Activated gamma-delta T cell treated with anti-CD3 and anti-CD28 coated beads, Interleukin-2, amount 50 U/mL, for 16 hours (primary cell): ENCODE measurements around the gene MALRD1.

Experiments
- DNase-seq: peaks from one replicate; pipeline ENCODE4 v3.0.0-alpha.2; 2020; ENCODE audit warnings: low read depth

MALRD1 gene

GRCh38 chr10:19226025-19226424 is 177.4 kb downstream of the MALRD1 start:
- DNase-seq = no peak

- no peak for DNase-seq
Measured at GRCh38 chr10:19231034-19231433, 182.4 kb downstream of the MALRD1 start.

- DNase-seq = no peak
Measured at GRCh38 chr10:19245889-19246752, 197.5 kb downstream of the MALRD1 start.

- DNase-seq = no peak
Measured at GRCh38 chr10:19247843-19248242, 199.2 kb downstream of the MALRD1 start.

- DNase-seq = no peak
Measured at GRCh38 chr10:19250546-19250945, 201.9 kb downstream of the MALRD1 start.

- DNase-seq = no peak
Measured at GRCh38 chr10:19252531-19252930, 203.9 kb downstream of the MALRD1 start.

- no peak for DNase-seq
Measured at GRCh38 chr10:19256331-19256730, 207.7 kb downstream of the MALRD1 start.

GRCh38 chr10:19263262-19263661 is 214.7 kb downstream of the MALRD1 start:
- no peak for DNase-seq

GRCh38 chr10:19283285-19283684 is 234.7 kb downstream of the MALRD1 start:
- no peak for DNase-seq

- no peak for DNase-seq
Measured at GRCh38 chr10:19283786-19284185, 235.2 kb downstream of the MALRD1 start.

GRCh38 chr10:19290770-19291169 is 242.2 kb downstream of the MALRD1 start:
- no peak for DNase-seq

- DNase-seq = no peak
Measured at GRCh38 chr10:19294233-19294632, 245.6 kb downstream of the MALRD1 start.

GRCh38 chr10:19299645-19300044 is 251.0 kb downstream of the MALRD1 start:
- DNase-seq = no peak

GRCh38 chr10:19302117-19302516 is 253.5 kb downstream of the MALRD1 start:
- no peak for DNase-seq

- DNase-seq = no peak
Measured at GRCh38 chr10:19310066-19310465, 261.5 kb downstream of the MALRD1 start.

GRCh38 chr10:19316204-19316870 is 267.7 kb downstream of the MALRD1 start:
- DNase-seq = no peak

- DNase-seq = no peak
Measured at GRCh38 chr10:19317952-19318351, 269.4 kb downstream of the MALRD1 start.

- no peak for DNase-seq
Measured at GRCh38 chr10:19325581-19325980, 277.0 kb downstream of the MALRD1 start.

- DNase-seq = no peak
Measured at GRCh38 chr10:19328582-19328981, 280.0 kb downstream of the MALRD1 start.

GRCh38 chr10:19329475-19329874 is 280.9 kb downstream of the MALRD1 start:
- DNase-seq = no peak

- DNase-seq = no peak
Measured at GRCh38 chr10:19332304-19332703, 283.7 kb downstream of the MALRD1 start.

GRCh38 chr10:19333631-19334030 is 285.0 kb downstream of the MALRD1 start:
- DNase-seq = no peak

GRCh38 chr10:19347621-19348020 is 299.0 kb downstream of the MALRD1 start:
- DNase-seq = no peak

GRCh38 chr10:19367176-19367575 is 318.6 kb downstream of the MALRD1 start:
- no peak for DNase-seq
